Stimulated activated naive CD8-positive, alpha-beta T cell treated with anti-CD3 and anti-CD28 coated beads, Interleukin-15, Interleukin-2, amounts not matched to agents 100 ng/mL and 50 ng/mL, for 24 hours (primary cell): ENCODE measurements around the gene RAB6B.
A peak's percentile ranks its signal among the peaks of the same experiment; 100 is the strongest.

Experiments
- H3K27ac Mint-ChIP-seq: one replicate; pipeline ENCODE4 v1.8.0; 2021; ENCODE audit warnings: mild to moderate bottlenecking, mixed read lengths
- H3K27me3 Mint-ChIP-seq: one replicate; pipeline ENCODE4 v1.8.0; 2021; ENCODE audit warnings: mixed read lengths
- H3K36me3 Mint-ChIP-seq: one replicate; pipeline ENCODE4 v1.8.0; 2021; ENCODE audit warnings: low read depth, mixed read lengths
- H3K4me1 Mint-ChIP-seq: one replicate; pipeline ENCODE4 v1.8.0; 2021; ENCODE audit warnings: low read depth, mixed read lengths
- H3K4me3 Mint-ChIP-seq: one replicate; pipeline ENCODE4 v1.8.0; 2021; ENCODE audit warnings: mild to moderate bottlenecking, mixed read lengths
- H3K9me3 Mint-ChIP-seq: one replicate; pipeline ENCODE4 v1.8.0; 2021; ENCODE audit warnings: mixed read lengths

RAB6B gene

DNA sequence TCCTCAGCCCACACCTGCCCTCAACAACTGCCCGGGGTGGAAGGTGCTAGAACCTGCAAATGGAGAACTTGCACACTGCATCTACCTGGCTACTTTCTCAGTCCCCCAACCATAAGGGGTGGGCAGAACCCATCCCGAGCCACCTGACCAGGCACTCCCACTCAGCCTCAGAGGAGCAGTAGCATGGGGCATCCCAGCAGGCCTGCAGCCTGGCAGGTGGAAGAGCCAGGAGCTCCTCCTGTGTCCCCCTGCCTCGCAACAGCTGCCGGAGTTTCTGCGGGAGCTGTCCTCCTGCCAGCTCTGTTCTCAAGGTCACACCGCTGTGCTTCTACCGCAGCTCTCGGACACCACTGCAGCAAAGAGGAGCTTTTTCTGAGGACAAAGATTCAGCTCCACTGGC is 27.5 kb downstream of the RAB6B start:
- Mint-ChIP-seq H3K27ac (no peak overlapping the region), H3K4me1 (no peaks in the 10 kb centered on the region), H3K4me3 (no peak overlapping the region), H3K27me3 (peaks cover 10% of the 10 kb centered on the region), H3K9me3 (no peaks in the 10 kb centered on the region), H3K36me3 (no peaks in the 10 kb centered on the region)

DNA sequence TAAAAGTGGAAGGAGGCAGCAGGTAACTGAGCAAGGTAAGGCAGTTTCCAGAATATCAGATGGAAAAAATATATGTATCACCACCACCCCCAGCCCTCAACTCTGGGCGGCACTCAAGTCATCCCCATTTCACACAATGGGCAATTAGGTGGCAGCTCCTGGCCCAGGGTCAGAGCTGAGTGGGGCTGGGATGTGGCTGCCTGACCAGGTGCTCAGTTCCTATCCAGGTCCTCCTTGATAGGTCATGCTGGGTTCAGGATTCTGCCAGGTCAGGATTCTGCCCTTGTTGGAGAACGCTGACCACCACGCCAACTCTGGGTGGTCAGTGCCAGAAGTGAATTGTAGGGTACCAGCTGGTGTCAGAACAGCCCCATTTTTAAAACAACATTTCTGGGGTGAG is 29.5 kb downstream of the RAB6B start:
- Mint-ChIP-seq H3K36me3 (no peaks in the 10 kb centered on the region), H3K4me1 (no peaks in the 10 kb centered on the region), H3K27ac (no peak overlapping the region), H3K4me3 (no peak overlapping the region), H3K27me3 (peaks cover 10% of the 10 kb centered on the region), H3K9me3 (no peaks in the 10 kb centered on the region)

DNA sequence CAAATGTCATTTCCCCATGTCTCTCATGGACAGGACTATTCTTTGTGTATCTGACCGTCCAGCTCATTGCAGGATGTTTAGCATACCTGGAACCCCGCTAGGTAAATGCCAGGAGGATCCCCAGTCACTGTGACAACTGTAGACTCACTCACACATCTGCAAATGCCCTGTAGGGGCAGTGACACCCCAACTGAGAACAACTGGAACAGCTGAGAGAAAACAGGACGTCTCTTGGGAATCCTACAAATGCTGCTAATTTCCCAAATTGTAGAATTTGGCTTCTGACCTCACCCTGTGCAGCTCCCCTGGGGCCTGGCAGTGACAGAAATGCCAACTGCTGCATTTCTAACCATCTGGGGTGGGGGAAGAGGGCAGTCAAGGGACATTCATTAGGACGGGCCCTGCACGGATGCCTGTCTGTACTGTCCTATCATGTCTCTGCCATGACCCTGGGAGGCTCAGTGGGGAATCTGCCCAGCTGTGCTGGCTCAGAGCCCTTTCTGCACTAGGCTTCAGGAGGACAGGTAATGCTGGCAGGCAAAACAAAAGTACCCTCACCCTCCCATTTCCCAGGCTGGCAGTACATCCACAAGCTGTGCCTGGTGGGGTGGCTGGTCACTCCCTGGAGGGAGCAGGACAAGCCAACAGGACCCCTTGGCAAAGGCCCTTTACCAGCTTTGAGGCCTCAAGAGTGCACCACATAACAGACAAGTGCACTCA is 30.4 kb downstream of the RAB6B start:
- H3K9me3 Mint-ChIP-seq, result no peaks in the 10 kb centered on the region
- H3K4me1 Mint-ChIP-seq, result no peaks in the 10 kb centered on the region
- H3K27me3 Mint-ChIP-seq, result peaks cover 8% of the 10 kb centered on the region
- no peak overlapping the region for H3K27ac Mint-ChIP-seq
- H3K36me3 Mint-ChIP-seq, result no peaks in the 10 kb centered on the region
- no peak overlapping the region for H3K4me3 Mint-ChIP-seq

DNA sequence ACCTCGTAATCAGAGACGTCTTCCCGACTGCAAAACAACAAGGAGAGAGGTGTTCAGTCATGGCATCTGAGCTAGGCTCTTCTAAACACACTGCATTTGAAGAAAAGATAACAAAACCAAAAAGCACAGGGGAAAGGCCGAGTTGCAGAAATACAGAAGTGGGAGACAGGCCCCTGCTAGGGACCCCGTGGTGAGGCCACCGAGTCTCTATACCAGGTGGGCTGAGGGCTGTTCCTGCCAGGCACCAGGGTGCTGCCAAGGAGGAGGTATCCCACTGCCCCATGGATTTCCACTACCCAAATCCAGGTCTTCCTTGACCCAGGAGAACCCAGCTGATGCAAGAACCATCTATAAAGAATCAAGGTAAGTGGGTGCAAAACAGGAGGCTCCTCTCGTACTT is 31.1 kb downstream of the RAB6B start:
- no peaks in the 10 kb centered on the region for H3K4me1 Mint-ChIP-seq
- no peaks in the 10 kb centered on the region for H3K36me3 Mint-ChIP-seq
- no peaks in the 10 kb centered on the region for H3K9me3 Mint-ChIP-seq
- no peak overlapping the region for H3K27ac Mint-ChIP-seq
- H3K27me3 Mint-ChIP-seq, result peaks cover 6% of the 10 kb centered on the region
- H3K4me3 Mint-ChIP-seq, result no peak overlapping the region

DNA sequence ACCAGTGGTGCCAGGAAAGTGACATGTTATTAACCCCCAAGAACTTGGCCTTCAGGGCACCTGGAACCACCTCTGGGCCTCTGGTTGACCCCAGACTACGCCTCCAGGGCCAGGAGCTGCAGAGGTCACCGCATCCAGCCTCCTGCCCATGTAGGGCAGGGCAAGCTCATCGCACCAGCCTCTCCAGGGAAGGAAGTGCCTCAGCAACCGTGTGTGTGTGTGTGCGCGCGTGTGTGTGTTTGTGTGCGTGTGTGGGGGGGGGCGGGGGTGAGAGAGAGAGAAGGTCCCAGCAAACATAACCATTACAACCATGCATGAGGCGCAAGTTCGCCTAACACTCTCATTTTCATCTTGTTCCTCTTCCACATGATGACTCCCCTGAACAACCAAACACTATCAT is 31.8 kb downstream of the RAB6B start:
- H3K36me3 Mint-ChIP-seq, result no peaks in the 10 kb centered on the region
- H3K4me1 Mint-ChIP-seq, result no peaks in the 10 kb centered on the region
- no peaks in the 10 kb centered on the region for H3K9me3 Mint-ChIP-seq
- H3K27me3 Mint-ChIP-seq, result peaks cover 3% of the 10 kb centered on the region
- H3K27ac Mint-ChIP-seq, result no peak overlapping the region
- no peak overlapping the region for H3K4me3 Mint-ChIP-seq

DNA sequence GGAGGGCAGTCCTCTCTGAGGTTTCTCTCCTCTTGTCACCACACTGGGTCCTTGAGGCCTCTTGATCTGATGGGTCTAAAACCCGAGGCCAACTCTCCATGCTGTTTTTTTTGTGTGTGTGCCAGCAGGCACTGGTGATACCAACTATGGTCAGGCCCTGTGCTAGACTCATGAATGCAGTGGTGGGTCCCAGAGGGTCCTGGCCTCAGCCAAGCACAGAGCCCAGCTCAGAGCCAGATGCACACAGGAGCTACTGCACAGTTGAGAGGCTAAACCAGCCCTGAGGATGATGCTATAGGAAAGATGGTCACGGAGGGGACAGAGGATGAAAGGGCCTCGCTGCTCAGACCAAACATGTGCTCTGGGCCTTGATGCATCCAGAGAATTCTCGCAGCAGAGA is 33.5 kb downstream of the RAB6B start:
- Mint-ChIP-seq H3K27ac (no peak overlapping the region), H3K36me3 (no peaks in the 10 kb centered on the region)

DNA sequence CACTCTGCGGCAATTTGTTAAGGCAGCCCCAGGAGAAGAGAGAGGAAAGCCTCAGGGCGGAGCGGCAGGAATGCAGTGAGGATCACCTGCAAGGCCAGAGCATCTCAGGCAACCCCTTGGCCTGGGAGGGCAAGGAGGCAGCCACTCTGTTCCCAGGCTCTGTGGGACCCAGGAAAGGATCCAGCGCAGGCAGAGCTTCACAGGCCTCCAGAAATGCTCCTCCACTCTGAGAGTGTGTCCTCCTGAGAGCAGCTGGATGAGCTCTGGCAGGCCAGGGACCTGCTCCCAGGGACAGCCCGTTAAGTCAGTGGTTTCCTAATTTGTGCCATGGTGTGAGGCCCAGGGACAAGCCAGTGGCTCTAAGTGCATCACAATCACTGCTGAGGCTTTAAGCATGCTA is 35.2 kb downstream of the RAB6B start:
- Mint-ChIP-seq H3K9me3 (no peaks in the 10 kb centered on the region), H3K36me3 (no peaks in the 10 kb centered on the region)

More for the DNA sequence above, 33.5 kb downstream of the RAB6B start:
- Mint-ChIP-seq H3K4me3 (no peak overlapping the region), H3K27me3 (no peaks in the 10 kb centered on the region), H3K4me1 (peaks cover 7% of the 10 kb centered on the region), H3K9me3 (no peaks in the 10 kb centered on the region)

DNA sequence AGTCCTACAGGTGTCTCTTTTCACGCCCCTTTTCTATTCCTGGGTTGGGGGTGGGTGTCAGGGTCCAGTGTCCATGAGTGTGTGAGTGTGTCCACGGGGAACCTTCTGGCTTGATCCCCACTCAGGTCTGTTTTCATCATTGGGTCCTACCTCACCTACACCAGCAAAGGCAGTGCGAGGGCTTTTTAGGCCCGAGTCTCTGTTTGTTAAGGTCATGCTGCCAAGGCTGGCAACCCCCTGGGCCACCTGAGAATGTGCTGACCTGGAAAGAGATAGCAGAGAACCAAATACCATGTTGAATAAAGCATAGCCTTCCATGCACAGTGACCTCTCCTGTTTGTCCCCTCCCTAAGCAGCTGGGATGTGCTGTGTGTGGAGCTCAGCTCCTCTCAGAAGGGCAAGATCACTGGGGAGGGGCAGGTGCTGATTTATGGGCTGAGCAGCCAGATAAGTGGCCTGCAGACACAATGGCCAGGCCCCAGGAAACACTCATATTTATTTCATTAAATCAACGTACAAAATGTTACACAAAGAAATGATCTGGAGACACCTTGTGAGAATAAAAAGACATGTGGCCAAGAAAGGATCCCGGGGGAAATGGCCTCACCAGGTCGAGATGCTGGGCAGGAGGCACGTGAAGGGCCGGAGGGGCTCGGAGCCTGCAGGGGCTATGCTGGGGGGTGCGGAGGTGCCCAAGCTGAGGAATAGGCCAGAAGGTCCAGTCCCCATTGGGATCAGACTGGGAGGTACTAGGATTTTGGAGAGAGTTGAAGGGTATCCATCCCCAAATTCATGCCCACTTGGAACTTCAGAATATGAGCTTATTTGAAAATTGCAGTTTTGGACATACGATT is 36.1 kb downstream of the RAB6B start:
- H3K4me1 Mint-ChIP-seq, result peaks cover 7% of the 10 kb centered on the region
- no peaks in the 10 kb centered on the region for H3K27me3 Mint-ChIP-seq
- no peaks in the 10 kb centered on the region for H3K9me3 Mint-ChIP-seq
- no peak overlapping the region for H3K27ac Mint-ChIP-seq
- H3K36me3 Mint-ChIP-seq, result no peaks in the 10 kb centered on the region
- H3K4me3 Mint-ChIP-seq, result no peak overlapping the region

More for the DNA sequence above, 35.2 kb downstream of the RAB6B start:
- Mint-ChIP-seq H3K27ac (no peak overlapping the region), H3K4me3 (no peak overlapping the region), H3K27me3 (no peaks in the 10 kb centered on the region), H3K4me1 (peaks cover 7% of the 10 kb centered on the region)

DNA sequence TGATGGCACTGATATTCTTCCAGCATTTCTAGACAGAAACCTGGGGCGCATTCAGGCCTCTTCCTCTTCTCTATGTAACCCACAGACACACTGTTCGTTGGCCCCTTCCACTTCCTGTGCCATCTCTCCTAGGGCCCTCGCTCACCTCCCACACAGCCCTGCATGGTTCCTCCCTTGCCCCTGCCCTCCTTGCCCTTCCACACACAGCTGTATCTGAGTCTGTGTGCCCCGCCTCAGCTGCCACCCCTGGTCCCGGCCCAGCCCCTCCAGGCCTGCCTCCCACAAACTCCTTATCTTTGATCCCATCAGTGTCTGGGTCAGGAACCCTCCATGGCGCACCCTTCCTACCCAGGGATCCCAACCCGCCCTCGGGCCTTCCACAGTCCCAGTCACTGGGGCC is 37.9 kb downstream of the RAB6B start:
- Mint-ChIP-seq H3K4me3 (no peak overlapping the region), H3K27ac (peak overlapping the region; percentile 26), H3K4me1 (peaks cover 7% of the 10 kb centered on the region)

DNA sequence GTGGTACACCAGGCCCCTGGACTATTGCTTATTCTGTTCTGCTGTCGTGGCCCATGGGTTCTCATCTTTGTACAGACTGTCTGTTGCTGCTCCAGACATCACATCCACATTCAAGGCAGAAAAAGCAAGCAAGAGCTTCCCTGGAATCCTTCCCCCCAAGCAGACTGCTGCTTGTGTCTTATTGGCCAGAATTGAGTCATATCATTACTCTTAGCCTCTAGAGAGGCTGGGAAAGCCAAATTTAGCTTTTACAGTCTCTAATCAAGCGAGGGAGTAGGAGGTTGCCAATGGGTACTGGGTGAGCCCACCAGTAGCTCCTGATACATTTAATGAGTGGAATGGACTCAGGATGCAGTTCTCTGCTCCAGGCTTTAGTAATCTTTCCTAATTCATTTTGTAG is 39.4 kb downstream of the RAB6B start:
- H3K4me1 Mint-ChIP-seq, result peaks cover 11% of the 10 kb centered on the region
- no peaks in the 10 kb centered on the region for H3K9me3 Mint-ChIP-seq
- no peaks in the 10 kb centered on the region for H3K36me3 Mint-ChIP-seq
- H3K4me3 Mint-ChIP-seq, result no peak overlapping the region
- no peaks in the 10 kb centered on the region for H3K27me3 Mint-ChIP-seq
- H3K27ac Mint-ChIP-seq, result no peak overlapping the region

More for the DNA sequence above, 37.9 kb downstream of the RAB6B start:
- Mint-ChIP-seq H3K9me3 (no peaks in the 10 kb centered on the region), H3K36me3 (no peaks in the 10 kb centered on the region), H3K27me3 (no peaks in the 10 kb centered on the region)

DNA sequence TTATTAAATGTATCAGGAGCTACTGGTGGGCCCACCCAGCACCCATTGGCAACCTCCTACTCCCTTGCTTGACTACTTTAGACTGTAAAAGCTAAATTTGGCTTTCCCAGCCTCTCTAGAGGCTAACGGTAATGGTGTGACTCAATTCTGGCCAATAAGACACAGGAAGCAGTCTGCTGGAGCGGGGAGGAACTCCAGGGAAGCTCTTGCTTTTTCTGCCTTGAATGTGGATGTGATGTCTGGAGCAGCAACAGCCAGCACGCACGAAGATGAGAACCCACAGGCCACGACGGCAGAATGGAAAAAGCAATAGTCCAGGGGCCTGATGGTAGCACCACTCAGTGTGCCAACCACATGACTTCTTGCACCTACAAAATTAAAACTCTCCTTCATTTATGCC is 39.9 kb downstream of the RAB6B start:
- Mint-ChIP-seq H3K9me3 (no peaks in the 10 kb centered on the region), H3K36me3 (no peaks in the 10 kb centered on the region), H3K4me3 (no peak overlapping the region), H3K27me3 (no peaks in the 10 kb centered on the region), H3K4me1 (peaks cover 13% of the 10 kb centered on the region), H3K27ac (no peak overlapping the region)

DNA sequence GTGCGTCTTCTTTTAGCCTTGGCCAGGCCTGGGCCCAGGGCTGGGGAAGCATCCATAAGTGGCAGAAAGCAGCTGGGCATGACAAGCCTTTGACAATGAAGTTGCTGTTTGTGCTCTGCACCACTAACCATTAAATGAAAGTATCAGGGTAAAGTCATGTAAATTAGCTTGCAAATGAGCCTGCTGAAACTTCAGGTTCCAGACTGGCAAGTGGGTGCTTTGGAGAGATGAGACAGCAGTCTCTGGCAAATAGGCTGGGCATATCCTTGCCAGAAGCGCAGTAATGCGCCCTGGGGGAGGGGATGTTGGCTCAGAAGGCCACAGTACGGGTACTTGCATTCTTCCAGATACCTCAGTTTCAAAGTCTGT is 40.7 kb downstream of the RAB6B start:
- H3K9me3 Mint-ChIP-seq, result no peaks in the 10 kb centered on the region
- peaks cover 3% of the 10 kb centered on the region for H3K27me3 Mint-ChIP-seq
- H3K4me1 Mint-ChIP-seq, result peaks cover 13% of the 10 kb centered on the region
- H3K36me3 Mint-ChIP-seq, result no peaks in the 10 kb centered on the region
- H3K4me3 Mint-ChIP-seq, result no peak overlapping the region
- H3K27ac Mint-ChIP-seq, result no peak overlapping the region

DNA sequence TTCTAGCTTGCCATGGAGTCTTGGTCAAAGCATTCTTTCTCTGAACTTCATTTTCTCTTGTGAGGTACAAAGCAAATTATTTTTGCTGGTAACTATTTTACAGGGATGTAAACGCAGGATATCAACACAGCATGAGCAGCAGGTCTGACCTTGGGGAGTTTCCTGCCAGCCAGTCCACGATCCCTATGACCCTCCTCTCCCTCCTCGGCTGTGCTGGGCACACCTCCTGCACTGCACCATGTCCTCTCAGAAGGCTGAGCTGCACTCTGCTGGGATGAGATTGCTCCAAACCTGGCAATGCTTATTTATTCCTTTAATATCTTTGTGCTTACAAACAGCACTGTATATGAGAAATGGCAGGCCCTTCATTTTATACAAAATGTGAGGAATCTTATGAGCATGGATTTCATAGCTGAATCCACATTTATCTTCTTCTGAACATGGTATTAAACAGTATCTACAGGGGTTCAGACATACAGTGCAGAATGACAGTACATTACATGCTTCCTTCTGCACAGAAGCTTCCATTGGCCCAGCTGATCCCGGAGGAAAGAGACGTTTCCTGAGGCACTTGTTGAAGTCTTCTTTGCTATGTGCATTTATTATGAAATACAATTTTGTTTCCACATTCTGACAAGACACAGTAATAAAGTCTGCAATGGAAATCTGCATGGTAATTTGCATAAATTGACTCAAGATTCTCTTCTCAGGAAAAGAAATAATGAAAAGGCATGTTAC is 41.2 kb downstream of the RAB6B start:
- Mint-ChIP-seq H3K36me3 (no peaks in the 10 kb centered on the region), H3K4me1 (peaks cover 13% of the 10 kb centered on the region), H3K4me3 (no peak overlapping the region), H3K27me3 (peaks cover 3% of the 10 kb centered on the region), H3K9me3 (no peaks in the 10 kb centered on the region), H3K27ac (no peak overlapping the region)

DNA sequence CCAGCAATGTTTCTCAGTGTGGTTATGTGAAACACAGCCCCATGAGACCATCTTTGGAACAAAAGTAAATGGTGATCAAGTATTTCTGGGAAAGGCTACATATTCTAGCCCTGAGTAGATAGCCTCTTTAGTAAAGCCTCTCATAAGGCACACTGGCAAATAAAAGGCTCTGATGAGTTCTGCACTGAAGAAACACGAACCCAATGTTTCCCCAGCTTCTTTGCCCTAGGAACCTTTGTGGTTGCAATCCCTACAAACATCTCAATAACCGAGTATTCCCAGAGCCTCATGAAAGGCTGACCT is 41.8 kb downstream of the RAB6B start:
- no peaks in the 10 kb centered on the region for H3K36me3 Mint-ChIP-seq
- H3K4me3 Mint-ChIP-seq, result no peak overlapping the region
- peaks cover 6% of the 10 kb centered on the region for H3K27me3 Mint-ChIP-seq
- no peaks in the 10 kb centered on the region for H3K9me3 Mint-ChIP-seq
- no peak overlapping the region for H3K27ac Mint-ChIP-seq
- H3K4me1 Mint-ChIP-seq, result peaks cover 13% of the 10 kb centered on the region
